GM18861 (cell line): ENCODE data around the gene TAF11L13.
"Not testable (repeated sequence)": the region's sequence is repeated elsewhere in the genome, so short reads cannot be mapped to it uniquely, and the experiment has no call there.

Experiments used
- ATAC-seq: cut with Tn5 transposase; IDR thresholded peaks from one replicate; pipeline ENCODE4 v1.9.1; 2021; ENCODE audit not compliant: unreplicated experiment

Gene TAF11L13

DNA sequence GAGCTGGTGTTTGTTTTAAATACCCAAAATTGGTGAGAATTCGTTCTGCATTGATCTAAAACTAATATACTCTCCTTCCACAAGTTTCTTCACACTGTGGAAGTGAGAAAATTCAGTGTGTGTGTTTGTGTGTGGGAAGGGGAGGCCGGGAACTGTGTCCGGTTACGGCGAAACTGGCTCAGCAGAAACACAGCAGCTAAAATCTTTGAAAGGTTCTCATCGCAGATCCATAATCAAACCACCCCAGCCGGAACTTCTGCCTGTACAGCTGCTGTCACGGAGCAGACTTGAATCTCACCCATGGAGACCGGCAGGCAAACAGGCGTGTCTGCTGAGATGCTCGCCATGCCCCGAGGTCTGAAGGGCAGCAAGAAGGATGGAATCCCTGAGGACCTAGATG is at the start of gene TAF11L13:
TAF11L13 (plus strand) TSS at position 301 of the 400 bp plus-strand sequence.
- ATAC-seq, result not testable (repeated sequence)

DNA sequence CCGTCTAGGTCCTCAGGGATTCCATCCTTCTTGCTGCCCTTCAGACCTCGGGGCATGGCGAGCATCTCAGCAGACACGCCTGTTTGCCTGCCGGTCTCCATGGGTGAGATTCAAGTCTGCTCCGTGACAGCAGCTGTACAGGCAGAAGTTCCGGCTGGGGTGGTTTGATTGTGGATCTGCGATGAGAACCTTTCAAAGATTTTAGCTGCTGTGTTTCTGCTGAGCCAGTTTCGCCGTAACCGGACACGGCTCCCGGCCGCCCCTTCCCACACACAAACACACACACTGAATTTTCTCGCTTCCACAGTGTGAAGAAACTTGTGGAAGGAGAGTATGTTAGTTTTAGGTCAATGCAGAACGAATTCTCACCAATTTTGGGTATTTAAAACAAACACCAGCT is 46.2 kb upstream of the TAF11L13 start, which contains the start of gene TAF11L7:
TAF11L7 (minus strand) TSS at position 101 of the 400 bp plus-strand sequence.
- not testable (repeated sequence) for ATAC-seq

DNA sequence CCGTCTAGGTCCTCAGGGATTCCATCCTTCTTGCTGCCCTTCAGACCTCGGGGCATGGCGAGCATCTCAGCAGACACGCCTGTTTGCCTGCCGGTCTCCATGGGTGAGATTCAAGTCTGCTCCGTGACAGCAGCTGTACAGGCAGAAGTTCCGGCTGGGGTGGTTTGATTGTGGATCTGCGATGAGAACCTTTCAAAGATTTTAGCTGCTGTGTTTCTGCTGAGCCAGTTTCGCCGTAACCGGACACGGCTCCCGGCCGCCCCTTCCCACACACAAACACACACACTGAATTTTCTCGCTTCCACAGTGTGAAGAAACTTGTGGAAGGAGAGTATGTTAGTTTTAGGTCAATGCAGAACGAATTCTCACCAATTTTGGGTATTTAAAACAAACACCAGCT is 41.0 kb upstream of the TAF11L13 start, which contains the start of gene TAF11L8:
TAF11L8 (minus strand) TSS at position 101 of the 400 bp plus-strand sequence.
- ATAC-seq, result not testable (repeated sequence)

DNA sequence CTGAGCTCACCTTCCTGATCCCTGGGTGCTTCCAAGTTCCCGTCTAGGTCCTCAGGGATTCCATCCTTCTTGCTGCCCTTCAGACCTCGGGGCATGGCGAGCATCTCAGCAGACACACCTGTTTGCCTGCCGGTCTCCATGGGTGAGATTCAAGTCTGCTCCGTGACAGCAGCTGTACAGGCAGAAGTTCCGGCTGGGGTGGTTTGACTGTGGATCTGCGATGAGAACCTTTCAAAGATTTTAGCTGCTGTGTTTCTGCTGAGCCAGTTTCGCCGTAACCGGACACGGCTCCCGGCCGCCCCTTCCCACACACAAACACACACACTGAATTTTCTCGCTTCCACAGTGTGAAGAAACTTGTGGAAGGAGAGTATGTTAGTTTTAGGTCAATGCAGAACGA is 37.6 kb upstream of the TAF11L13 start, which contains the start of gene TAF11L9:
TAF11L9 (minus strand) TSS at position 140 of the 400 bp plus-strand sequence.
- not testable (repeated sequence) for ATAC-seq

DNA sequence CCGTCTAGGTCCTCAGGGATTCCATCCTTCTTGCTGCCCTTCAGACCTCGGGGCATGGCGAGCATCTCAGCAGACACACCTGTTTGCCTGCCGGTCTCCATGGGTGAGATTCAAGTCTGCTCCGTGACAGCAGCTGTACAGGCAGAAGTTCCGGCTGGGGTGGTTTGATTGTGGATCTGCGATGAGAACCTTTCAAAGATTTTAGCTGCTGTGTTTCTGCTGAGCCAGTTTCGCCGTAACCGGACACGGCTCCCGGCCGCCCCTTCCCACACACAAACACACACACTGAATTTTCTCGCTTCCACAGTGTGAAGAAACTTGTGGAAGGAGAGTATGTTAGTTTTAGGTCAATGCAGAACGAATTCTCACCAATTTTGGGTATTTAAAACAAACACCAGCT is 34.2 kb upstream of the TAF11L13 start, which contains the start of gene TAF11L10:
TAF11L10 (minus strand) TSS at position 101 of the 400 bp plus-strand sequence.
- ATAC-seq, result not testable (repeated sequence)

DNA sequence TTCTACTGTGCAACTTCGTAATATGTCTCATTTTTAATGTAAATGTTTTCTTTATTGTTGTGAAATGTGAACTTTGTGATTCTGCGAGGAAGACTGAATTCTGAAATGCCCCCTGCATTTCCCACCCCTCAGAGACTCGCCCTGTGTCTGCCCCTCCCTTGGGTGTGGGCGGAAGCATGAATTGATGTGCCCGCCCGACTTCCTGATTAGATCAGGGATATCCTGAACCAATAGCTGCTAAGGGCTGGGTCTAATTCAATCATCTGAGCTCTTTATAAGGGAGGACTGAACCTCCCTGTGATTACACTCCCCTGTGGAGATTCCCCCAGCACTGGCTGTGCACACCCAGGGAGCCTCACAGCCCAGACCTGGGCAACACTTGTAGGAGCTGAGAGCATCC is 28.0 kb upstream of the TAF11L13 start, which contains the start of gene TAF11L11:
TAF11L11 (plus strand) TSS at position 304 of the 400 bp plus-strand sequence.
- not testable (repeated sequence) for ATAC-seq

DNA sequence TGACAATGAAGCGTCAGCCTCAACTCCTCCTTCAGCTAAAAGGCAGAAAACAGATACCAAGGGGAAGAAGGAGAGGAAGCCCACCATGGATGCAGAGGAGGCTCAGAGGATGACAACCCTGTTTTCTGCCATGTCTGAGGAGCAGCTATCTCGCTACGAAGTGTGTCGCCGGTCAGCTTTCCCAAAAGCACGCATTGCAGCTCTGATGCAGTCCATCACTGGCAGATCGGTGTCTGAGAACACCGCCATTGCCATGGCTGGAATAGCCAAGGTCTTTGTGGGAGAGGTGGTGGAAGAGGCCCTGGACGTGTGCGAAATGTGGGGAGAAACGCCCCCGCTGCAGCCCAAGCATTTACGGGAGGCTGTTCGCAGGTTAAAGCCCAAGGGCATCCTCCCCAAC is 26.9 kb upstream of the TAF11L13 start:
- ATAC-seq, result no peak

DNA sequence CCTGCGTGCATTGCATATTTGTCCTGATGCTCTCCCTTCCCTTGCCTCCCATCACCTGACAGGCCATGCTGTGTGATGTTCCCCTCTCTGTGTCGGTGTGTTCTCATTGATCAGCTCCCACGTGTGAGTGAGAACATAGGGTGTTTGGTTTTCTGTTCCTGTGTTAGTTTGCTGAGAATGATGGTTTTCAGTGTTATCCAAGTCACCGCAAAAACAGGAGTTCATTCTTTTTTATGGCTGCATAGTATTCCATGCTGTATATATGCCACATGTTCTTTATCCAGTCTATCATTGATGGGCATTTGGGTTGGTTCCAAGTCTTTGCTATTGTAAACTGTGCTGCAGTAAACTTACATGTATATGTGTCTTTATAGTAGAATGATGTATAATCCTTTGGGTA is 24.4 kb upstream of the TAF11L13 start:
- not testable (repeated sequence) for ATAC-seq

DNA sequence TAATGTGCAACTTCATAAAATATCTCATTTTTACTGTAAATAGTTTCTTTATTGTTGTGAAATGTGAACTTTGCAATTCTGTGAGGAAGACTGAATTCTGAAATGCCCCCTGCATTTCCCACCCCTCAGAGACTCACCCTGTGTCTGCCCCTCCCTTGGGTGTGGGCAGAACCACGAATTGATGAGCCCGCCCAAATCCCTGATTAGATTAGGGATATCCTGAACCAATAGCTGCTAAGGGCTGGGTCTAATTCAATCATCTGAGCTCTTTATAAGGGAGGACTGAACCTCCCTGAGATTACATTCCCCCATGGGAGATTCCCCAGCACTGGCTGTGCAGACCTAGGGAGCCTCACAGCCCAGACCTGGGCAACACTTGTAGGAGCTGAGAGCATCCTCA is 21.8 kb upstream of the TAF11L13 start, which contains the start of gene TAF11L12:
TAF11L12 (plus strand) TSS at position 301 of the 400 bp plus-strand sequence.
- ATAC-seq, result not testable (repeated sequence)

DNA sequence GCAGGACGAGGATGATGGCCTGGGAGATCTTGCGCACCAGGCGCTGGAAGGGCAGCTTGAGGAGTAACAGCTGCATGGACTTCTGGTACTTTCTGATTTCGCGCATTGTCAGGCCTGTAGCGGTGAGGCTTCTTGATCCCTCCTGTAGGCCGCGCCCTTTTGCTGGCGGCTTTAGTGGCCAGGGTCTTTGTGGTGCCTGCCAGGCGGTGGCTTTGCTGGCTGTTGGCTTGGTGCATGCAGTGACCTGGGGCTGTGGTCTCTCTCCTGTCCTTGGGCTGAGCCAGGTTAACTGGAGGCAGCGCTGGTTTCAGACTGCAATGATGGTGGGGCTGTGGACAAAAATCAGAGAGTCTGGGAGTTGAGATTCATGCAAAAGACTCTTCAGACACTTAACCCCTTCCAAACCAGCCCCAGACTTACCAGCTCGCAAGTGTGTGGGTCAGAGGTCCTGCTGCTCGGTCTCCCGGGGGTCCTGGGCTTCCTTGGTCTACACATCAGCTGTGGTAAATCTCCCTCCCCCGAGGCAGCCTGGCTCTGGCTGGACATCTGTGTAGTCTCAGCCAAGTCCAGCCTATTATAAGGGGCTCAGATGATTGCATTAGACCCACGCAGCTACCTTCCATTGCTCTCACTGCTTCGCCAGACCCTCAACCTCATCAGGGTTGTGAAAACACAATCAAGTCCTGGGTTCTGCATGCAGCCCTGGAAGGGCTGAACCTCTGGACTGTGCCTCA is 16.8 kb upstream of the TAF11L13 start:
- no peak for ATAC-seq

DNA sequence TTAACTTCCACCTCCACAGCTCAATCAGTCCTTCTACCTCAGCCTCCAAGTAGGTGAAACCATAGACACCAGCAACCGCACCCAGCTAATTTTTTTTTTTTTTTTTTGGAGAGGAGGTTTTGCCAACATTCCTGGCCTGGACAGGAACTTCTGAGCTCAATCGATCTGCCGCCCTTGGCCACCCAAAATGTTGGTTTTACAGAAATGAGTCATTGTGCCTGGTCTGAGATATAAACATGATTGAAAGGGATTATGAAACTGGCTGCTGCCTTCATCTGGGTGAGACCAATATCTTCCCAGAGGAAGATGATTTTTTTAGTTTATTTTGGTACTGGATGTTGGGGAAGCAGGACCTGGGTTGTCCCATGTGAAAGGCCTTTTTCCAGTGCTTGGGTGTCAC is 12.5 kb upstream of the TAF11L13 start:
- no peak for ATAC-seq

DNA sequence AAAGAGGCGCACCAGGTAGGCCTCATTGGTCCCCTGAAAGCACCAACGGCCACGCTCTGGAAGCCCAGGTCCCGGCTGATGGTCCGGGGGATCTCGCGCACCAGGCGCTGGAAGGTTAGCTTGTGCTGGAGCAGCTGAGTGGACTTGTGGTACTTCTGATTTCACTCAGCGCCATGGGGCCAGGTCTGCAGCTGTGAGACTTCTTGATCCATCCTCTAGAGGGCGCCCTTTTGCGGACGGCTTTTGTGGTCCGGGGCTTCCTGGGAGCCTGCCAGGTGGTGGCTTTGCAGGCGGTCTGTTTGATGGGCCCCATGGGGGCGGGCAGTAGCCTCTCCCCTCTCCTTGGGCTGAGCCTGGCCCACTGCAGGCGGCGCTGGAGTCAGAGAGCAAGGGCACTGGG is 11.3 kb upstream of the TAF11L13 start:
- ATAC-seq, result no peak

DNA sequence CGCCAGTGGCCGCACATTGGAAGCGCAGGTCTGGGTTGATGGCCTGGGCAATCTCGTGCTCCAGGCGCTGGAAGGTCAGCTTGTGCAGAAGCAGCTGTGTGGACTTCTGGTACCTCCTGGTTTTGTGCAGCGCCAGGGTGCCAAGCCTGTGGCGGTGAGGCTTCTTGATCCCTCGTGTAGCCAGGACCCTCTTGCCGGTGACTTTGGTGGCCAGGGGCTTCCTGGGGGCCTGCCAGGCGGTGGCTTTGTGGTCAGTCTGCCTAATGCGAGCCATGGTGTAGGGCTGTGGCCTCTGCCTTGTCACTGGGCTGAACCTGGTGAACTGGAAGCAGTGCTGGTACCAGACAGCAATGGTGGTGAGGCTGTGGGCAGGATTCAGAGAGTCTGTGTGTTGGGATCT is 6.2 kb upstream of the TAF11L13 start:
- ATAC-seq, result no peak

DNA sequence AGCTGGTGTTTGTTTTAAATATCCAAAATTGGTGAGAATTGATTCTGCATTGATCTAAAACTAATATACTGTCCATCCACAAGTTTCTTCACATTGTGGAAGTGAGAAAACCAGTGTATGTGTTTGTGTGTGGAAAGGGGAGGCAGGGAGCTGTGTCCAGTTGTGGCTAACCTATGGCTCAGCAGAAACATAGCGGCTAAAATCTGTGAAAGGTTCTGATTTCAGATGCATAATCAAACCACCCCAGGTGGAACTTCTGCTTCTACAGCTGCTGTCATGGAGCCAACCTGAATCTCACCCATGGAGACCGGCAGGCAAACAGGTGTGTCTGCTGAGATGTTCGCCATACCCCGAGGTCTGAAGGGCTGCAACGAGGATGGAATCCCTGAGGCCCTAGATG is 2.3 kb downstream of the TAF11L13 start, which contains the start of gene TAF11L14:
TAF11L14 (plus strand) TSS at position 301 of the 400 bp plus-strand sequence.
- no peak for ATAC-seq

DNA sequence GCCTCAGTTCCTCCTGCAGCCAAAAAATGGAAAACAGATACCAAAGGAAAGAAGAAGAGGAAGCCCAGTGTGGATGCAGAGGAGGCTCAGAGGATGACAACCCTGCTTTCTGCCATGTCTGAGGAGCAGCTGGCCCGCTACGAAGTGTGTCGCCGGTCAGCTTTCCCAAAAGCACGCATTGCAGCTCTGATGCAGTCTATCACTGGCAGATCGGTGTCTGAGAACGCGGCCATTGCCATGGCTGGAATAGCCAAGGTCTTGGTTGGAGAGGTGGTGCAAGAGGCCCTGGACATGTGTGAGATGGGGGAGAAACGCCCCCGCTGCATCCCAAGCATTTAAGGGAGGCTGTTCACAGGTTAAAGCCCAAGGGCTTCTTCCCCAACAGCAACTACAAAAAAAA is 17.3 kb downstream of the TAF11L13 start:
- ATAC-seq, result not testable (repeated sequence)

DNA sequence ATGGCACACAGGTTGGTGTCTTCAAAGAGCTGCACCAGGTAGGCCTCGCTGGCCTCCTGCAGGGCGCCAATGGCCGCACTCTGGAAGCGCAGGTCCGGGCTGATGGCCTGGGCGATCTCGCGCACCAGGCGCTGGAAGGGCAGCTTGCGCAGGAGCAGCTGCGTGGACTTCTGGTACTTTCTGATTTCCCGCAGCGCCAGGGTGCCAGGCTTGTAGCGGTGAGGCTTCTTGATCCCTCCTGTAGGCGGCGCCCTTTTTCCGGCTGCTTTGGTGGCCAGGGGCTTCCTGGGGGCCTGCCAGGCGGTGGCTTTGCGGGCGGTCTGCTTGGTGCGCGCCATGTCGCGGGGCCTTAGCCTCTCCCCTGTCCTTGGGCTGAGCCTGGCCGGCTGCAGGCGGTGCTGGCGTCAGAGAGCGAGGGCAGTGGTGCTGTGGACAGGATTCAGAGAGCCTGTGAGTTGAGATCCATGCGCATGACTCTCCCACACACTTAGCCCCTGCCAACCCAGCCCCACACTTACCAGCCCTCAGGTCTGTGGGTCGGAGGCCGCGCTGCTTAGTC is 23.4 kb downstream of the TAF11L13 start:
- ATAC-seq, result not testable (repeated sequence)

DNA sequence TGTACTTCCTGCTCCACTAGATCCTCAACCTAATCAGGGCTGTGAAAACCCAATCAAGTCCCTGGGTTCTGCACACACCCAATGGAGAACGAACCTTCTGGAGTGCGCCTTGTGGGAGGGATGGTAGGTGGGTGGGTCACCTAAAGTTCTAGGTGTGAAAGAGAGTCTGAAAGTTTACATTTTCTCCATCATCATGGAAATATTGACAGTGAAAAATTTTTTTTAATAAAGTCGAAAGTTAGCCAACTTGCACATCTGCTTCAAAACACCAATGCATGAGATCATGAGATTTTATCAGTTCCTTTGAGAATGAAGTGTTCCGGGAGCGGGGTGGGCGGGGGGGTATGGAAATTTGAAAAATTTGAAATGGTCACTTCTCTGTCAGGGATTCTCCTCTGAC is 24.0 kb downstream of the TAF11L13 start:
- no peak for ATAC-seq

DNA sequence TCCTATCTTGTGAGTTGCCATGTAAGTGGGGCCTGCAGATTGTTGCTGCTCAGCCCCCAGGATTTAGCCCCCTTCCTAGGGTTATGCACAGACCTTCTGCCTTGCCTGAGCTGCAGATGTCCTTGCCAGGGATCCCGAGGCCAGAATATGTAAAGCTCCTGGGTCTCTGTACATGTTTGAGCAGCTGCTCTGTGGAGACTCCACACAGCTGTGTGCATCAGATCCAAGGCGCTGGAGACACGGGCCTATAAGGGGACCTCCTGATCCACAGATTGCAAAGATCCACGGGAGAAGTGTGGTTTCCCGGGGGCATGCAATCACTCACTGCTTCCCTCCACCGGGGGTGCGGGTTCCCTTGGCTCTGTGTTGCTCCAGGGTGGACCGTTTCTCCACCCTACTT is 31.3 kb downstream of the TAF11L13 start:
- no peak for ATAC-seq

DNA sequence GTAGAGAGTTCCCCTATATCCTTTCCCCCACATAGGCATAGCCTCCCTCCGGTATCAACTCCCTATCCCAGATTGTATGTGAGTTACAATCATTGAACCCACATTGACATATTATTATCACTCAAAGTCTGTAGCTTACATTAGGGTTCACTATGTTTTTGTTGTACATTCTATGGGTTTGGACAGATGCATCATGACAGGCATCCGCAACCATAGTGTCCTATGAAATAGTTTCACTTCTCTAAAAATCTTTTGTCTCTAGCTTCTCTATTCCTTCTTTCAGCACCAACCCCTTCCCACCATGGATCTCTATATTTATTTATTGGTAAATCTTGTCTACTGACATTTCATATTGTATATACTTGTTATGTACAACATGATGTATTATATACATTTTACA is 33.9 kb downstream of the TAF11L13 start:
- no peak for ATAC-seq

DNA sequence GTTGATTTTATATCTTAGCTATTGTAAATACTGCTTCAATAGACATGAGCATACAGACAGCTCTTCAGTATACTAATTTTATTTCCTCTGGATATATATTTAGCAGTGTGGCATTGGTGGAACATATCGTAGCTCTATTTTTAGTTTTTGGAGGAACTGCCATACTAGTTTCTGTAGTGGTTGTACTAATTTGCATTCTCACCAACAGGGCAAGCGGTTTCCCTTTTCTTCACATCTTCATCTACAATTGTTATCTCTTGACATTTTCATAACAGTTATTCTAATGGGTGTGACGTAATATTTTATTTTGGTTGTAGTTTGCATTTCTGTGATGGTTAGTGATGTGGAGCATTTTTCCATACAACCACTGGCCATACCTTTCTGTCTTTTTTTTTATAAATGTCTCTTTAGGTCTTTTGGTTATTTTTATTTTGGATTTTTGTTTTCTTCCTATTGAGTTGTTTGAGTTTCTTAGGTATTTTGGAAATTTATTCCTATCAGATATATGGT is 34.9 kb downstream of the TAF11L13 start:
- no peak for ATAC-seq

DNA sequence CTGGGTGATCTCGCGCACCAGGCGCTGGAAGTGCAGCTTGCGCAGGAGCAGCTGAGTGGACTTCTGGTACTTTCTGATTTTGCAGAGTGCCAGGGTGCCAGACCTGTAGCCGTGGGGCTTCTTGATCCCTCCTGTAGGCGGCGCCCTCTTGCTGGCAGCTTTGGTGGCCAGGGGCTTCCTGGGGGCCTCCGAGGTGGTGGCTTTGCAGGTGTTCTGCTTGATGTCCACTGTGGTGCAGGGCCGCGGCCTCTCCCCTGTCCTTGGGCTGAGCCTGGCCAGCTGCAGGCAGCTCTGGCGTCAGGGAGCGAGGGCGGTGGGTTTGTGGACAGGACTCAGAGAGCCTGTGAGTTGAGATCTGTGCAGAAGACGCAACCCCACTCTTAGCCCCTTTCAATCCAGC is 38.5 kb downstream of the TAF11L13 start:
- ATAC-seq, result no peak
